K562 (cell line): ENCODE measurements around the gene CAPN2. TPM values are rescaled to one million over a fixed set of nuclear protein-coding genes. Genes with fewer than 3 reads are reported as not detected.

Source experiments
- BCL6 ChIP-seq: fragments of 250-450 bp; sonication (Bioruptor Pico); IDR thresholded peaks from 2 replicates; pipeline ENCODE4 v1.4.0; 2020
- ILK ChIP-seq: fragments of 450-650 bp; IDR thresholded peaks from 2 replicates; pipeline ENCODE4 v1.6.1; 2016; ENCODE audit warnings: missing genetic modification characterization, low read depth, mild to moderate bottlenecking, missing compliant biosample characterization, moderate library complexity, borderline replicate concordance
- MCM3 ChIP-seq: fragments of 450-650 bp; IDR thresholded peaks from 2 replicates; pipeline ENCODE4 v1.6.1; 2016
- MEIS2 ChIP-seq: fragments of 450-650 bp; IDR thresholded peaks from 2 replicates; pipeline ENCODE4 v1.6.1; 2014; ENCODE audit warnings: mild to moderate bottlenecking; ENCODE audit not compliant: partially characterized antibody
- NR1H2 ChIP-seq: sonication (generic); formaldehyde crosslinking; IDR thresholded peaks from 2 replicates; pipeline ENCODE4 v1.4.0; 2020; ENCODE audit warnings: mild to moderate bottlenecking, missing genetic modification reagents
- PATZ1 ChIP-seq: fragments of 250-450 bp; sonication (Bioruptor Pico); IDR thresholded peaks from 2 replicates; pipeline ENCODE4 v1.5.0; 2020; ENCODE audit warnings: mild to moderate bottlenecking, borderline replicate concordance
- PRDM10 ChIP-seq: fragments of 450-650 bp; IDR thresholded peaks from 2 replicates; pipeline ENCODE4 v1.6.1; 2018; ENCODE audit not compliant: partially characterized antibody
- RAD21 ChIP-seq, 2 experiments: fragments of 250-450 bp in 1 of 2; fragments of 450-650 bp in 1 of 2; sonication (Bioruptor Pico) in 1 of 2; formaldehyde crosslinking in 1 of 2; IDR thresholded peaks in 1 of 2; conservative IDR thresholded peaks in 1 of 2; 2 replicates each; pipeline versions ENCODE4 v1.4.0 to v1.8.0; 2020 to 2022; ENCODE audit warnings: mild to moderate bottlenecking in 2 of 2, moderate library complexity in 1 of 2
- RNF2 ChIP-seq: sonication (generic); IDR thresholded peaks from 2 replicates; pipeline ENCODE4 v1.6.1; 2016
- ZBTB33 ChIP-seq: sonication (generic); formaldehyde crosslinking; IDR thresholded peaks from 2 replicates; pipeline ENCODE4 v1.8.1; 2023; ENCODE audit warnings: mild to moderate bottlenecking, missing genetic modification reagents
- ZMIZ1 ChIP-seq, 2 experiments: fragments of 150-350 bp in 1 of 2; IDR thresholded peaks; 2 replicates each; pipeline ENCODE4 v1.6.1; 2012 to 2016; ENCODE audit warnings: low read depth in 2 of 2, low read length in 2 of 2, mild to moderate bottlenecking in 1 of 2, moderate library complexity in 1 of 2
- ZNF12 ChIP-seq: sonication (generic); formaldehyde crosslinking; IDR thresholded peaks from 2 replicates; pipeline ENCODE4 v1.4.0; 2020; ENCODE audit warnings: mild to moderate bottlenecking, missing genetic modification reagents
- polyA plus RNA-seq, 8 experiments: library from polyadenylated mRNA; depleted of rRNA in 4 of 8; stranded (reverse) in 5 of 8; unstranded in 3 of 8; fragments of >200 nt; fragmentation: Nextera tagmentation in 2 of 8; fragmentation: Illumina TruSeq in 1 of 8; extraction: Ambion mirVana in 2 of 8; extraction: Trizol in 1 of 8; gene quantifications; 2 replicates each; pipeline versions ENCODE4 v1.2.1 to v1.2.3, GENCODE V29; 2011 to 2014; ENCODE audit warnings: inconsistent platforms in 1 of 8, missing spikeins in 1 of 8
- total RNA-seq, 7 experiments: library from RNA; depleted of rRNA in 6 of 7; stranded (reverse); fragments of >200 nt in 6 of 7; fragmentation: Illumina TruSeq in 2 of 7; extraction: Trizol in 2 of 7; gene quantifications; 2 replicates each; pipeline versions ENCODE4 v1.2.1 to v1.2.3, GENCODE V29; 2011 to 2021; ENCODE audit warnings: low replicate concordance in 1 of 7

The CAPN2 gene
- total and polyA plus RNA-seq, 9 of the 15 experiments (the other 6 are each of a cell fraction or from before 2014, with no cell fraction given) = 24.6 to 157 (median 101) TPM

GRCh38 chr1:223771814-223772770 lies 59.8 kb downstream of the CAPN2 start (continued):
- TF ChIP-seq ZBTB33 (CRISPR knock-in tag) = no peak
- 0 out of 4 replicates have a peak, but pooled peaks of 1 of the 2 experiments have one; percentile 48 for TF ChIP-seq ZMIZ1 (IDR thresholded peaks at IDR 0.05; ENCODE audit: low read depth in 2 of 2, low read length in 2 of 2)
- peak; percentile 61 for TF ChIP-seq MEIS2
- TF ChIP-seq NR1H2 = no peak
- peak; percentile 83 for TF ChIP-seq RNF2
- TF ChIP-seq RAD21 (CRISPR knock-in tag; conservative IDR thresholded peaks at IDR 0.05 in 1 of 2, IDR thresholded peaks at IDR 0.05 in 1 of 2) = no peak; a peak in 3 of 4 replicates
- peak; percentile 21; the same call in 1 of the 2 replicates for TF ChIP-seq ILK (tag)
- 0 out of 2 replicates have a peak, but pooled peaks have one; percentile 39 for TF ChIP-seq PATZ1 (CRISPR knock-in tag)
- peak; percentile 50 for TF ChIP-seq PRDM10
- no peak for TF ChIP-seq ZNF12 (CRISPR knock-in tag)
- no peak for TF ChIP-seq MCM3
- TF ChIP-seq BCL6 (CRISPR knock-in tag) = 0 out of 2 replicates have a peak, but pooled peaks have one; percentile 9
